Measurements from ENCODE around the gene PWWP2A.

DNA sequence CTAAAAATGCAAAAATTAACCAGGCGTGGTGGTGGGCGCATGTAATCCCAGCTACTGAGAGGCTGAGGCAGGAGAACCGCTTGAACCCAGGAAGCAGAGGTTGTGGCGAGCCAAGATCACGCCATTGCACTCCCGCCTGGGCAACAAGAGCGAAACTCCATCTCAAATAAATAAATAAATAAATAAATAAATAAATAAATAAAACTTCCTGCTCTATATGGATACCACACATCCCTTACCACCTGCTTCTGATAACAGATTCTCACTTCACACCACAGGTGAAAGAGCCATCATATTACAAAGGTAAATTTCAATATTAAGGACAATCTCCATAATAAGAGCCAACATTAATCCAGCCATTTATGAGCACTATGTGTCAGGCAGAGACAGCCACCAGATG is 9.4 kb upstream of the PWWP2A start:
- no peak for TF ChIP-seq EZH2 (IDR thresholded peaks at IDR 0.05)
- no peak for TF ChIP-seq POLR2AphosphoS5 (IDR thresholded peaks at IDR 0.05; ENCODE audit: borderline replicate concordance, low read depth, low read length)

Data from SK-N-MC (cell line).